Testis (tissue), 3 donors: ENCODE results near the gene ZMIZ1. TPM values are rescaled to one million over a fixed set of nuclear protein-coding genes. Genes with fewer than 3 reads are reported as not detected.

Experiments
- DNase-seq: peaks from one replicate; pipeline ENCODE4 v3.0.0-alpha.2; 2019
- H3K27ac ChIP-seq, 2 donors: fragments of 200-600 bp; sonication (generic); one replicate each; pipeline ENCODE4 v1.5.1; 2019
- H3K27me3 ChIP-seq: fragments of 200-600 bp; sonication (generic); one replicate; pipeline ENCODE4 v1.5.1; 2019
- H3K36me3 ChIP-seq: fragments of 200-600 bp; sonication (generic); one replicate; pipeline ENCODE4 v1.5.1; 2017; ENCODE audit warnings: low read depth; ENCODE audit errors: missing control alignments
- H3K4me1 ChIP-seq: fragments of 200-600 bp; sonication (generic); one replicate; pipeline ENCODE4 v1.5.1; 2019
- H3K4me3 ChIP-seq, 2 donors: fragments of 200-600 bp; sonication (generic); one replicate each; pipeline ENCODE4 v1.5.1; 2017 to 2019
- H3K9me3 ChIP-seq: fragments of 200-600 bp; sonication (generic); one replicate; pipeline ENCODE4 v1.5.1; 2017
- CTCF ChIP-seq, 3 experiments: fragments of 450-650 bp in 2 of 3; fragments of 200-600 bp in 1 of 3; sonication (generic) in 1 of 3; IDR thresholded peaks; one replicate each; pipeline ENCODE4 v1.5.1; 2016 to 2019; ENCODE audit warnings: antibody characterized with exemption in 3 of 3, mild to moderate bottlenecking in 2 of 3, moderate library complexity in 1 of 3
- POLR2A ChIP-seq: fragments of 450-650 bp; IDR thresholded peaks from one replicate; pipeline ENCODE4 v1.6.1; 2017; ENCODE audit warnings: antibody characterized with exemption, mild to moderate bottlenecking, moderate library complexity
- WGBS, 2 donors: methylation state at CpG; one replicate each; pipeline ENCODE4 v1.1.5; 2018; 5-methylcytosine and 5-hydroxymethylcytosine counted together
- intact Hi-C: fragments of 100-400 bp; cut with DNase I; formaldehyde crosslinking; loops from one replicate; pipeline ENCODE4 v1.15.1; 2023; ENCODE audit warnings: low total_unique reads
- polyA plus RNA-seq: library from polyadenylated mRNA; stranded (reverse); fragments of 350-450 nt; fragmentation: Illumina TruSeq; extraction: RNeasy Lipid Tissue Mini Kit (QIAGEN cat#74804); gene quantifications from one replicate; pipeline ENCODE4 v1.2.3, GENCODE V29; 2014; ENCODE audit warnings: low read depth, low replicate concordance; ENCODE audit not compliant: insufficient read depth
- total RNA-seq, 2 donors: library from RNA; depleted of rRNA; stranded (reverse); fragments of >200 nt; gene quantifications; one replicate each; pipeline ENCODE4 v1.2.3, GENCODE V29; 2016

Gene ZMIZ1
- total and polyA plus RNA-seq, 3 donors from 2014 or later, result 15.2 to 22.0 (median 18.8) TPM

DNA sequence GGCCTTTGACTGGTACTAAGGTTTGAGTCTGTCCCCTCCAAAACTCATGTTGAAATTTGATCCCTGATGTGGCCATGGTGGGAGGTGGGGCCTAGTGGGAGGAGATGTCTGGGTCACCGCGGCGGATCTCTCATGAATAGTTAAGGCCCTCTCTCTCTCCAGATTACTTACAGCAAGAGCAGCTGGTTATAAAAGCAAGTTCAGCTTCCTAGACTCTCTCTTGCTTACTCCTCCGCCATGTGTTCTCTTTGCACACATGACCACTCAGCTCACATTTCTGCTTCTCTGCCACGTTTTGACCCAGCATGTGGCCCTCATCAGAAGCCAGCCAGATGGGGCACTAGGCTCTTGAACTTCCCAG is 29.9 kb upstream of the ZMIZ1 start:
- H3K36me3 ChIP-seq, result no peaks in the 10 kb centered on the region
- TF ChIP-seq POLR2A (no peak), CTCF (IDR thresholded peaks at IDR 0.05) (no peak)
- intact Hi-C loops, result no loop called here
- H3K4me3 ChIP-seq, result no peak overlapping the region
- DNase-seq, result no peak
- no peaks in the 10 kb centered on the region for H3K27me3 ChIP-seq
- no peak overlapping the region for H3K27ac ChIP-seq
- no peaks in the 10 kb centered on the region for H3K9me3 ChIP-seq
- H3K4me1 ChIP-seq, result no peaks in the 10 kb centered on the region
- 81 to 83% methylated on average over 5 of the region's 5 CpGs for WGBS, 2 donors

GRCh38 chr10:79042639-79043411 is 25.9 kb upstream of the ZMIZ1 start:
- Histone ChIP-seq H3K9me3 (no peaks in the 10 kb centered on the region), H3K36me3 (no peaks in the 10 kb centered on the region), H3K4me1 (no peaks in the 10 kb centered on the region), H3K27ac (no peak overlapping the region), H3K27me3 (no peaks in the 10 kb centered on the region), H3K4me3 (no peak overlapping the region)
- TF ChIP-seq POLR2A (no peak), CTCF (IDR thresholded peaks at IDR 0.05) (no peak)
- no peak for DNase-seq
- WGBS, 2 donors, result 92 to 95% methylated on average over 3 of the region's 3 CpGs
- intact Hi-C loops, result no loop called here

- peaks cover 2% of the 10 kb centered on the region for H3K4me1 ChIP-seq
- no peak for TF ChIP-seq POLR2A
- TF ChIP-seq CTCF (IDR thresholded peaks at IDR 0.05), result no peak
- H3K9me3 ChIP-seq, result no peaks in the 10 kb centered on the region
- DNase-seq, result no peak
- H3K27me3 ChIP-seq, result no peaks in the 10 kb centered on the region
- WGBS, 2 donors, result 92 to 99% methylated on average over 5 of the region's 5 CpGs
- intact Hi-C loops, result no loop called here
- H3K4me3 ChIP-seq, result no peak overlapping the region
- H3K36me3 ChIP-seq, result no peaks in the 10 kb centered on the region
- H3K27ac ChIP-seq, result no peak overlapping the region
These were observed 24.6 kb upstream of the ZMIZ1 start for GRCh38 chr10:79044036-79044632.

GRCh38 chr10:79044846-79045245 is 23.9 kb upstream of the ZMIZ1 start:
- Histone ChIP-seq H3K4me3 (no peak overlapping the region), H3K27ac (no peak overlapping the region), H3K9me3 (no peaks in the 10 kb centered on the region), H3K36me3 (no peaks in the 10 kb centered on the region), H3K27me3 (no peaks in the 10 kb centered on the region), H3K4me1 (peaks cover 2% of the 10 kb centered on the region)
- no peak for DNase-seq
- no peak for TF ChIP-seq POLR2A
- TF ChIP-seq CTCF (IDR thresholded peaks at IDR 0.05), result no peak
- WGBS, 2 donors, result 68 to 91% methylated on average over 3 to 4 of the region's 4 CpGs
- intact Hi-C loops, result no loop called here
